WTC11 (cell line): ENCODE results near the gene TRMT44. TPM values are rescaled to one million over a fixed set of nuclear protein-coding genes. Genes with fewer than 3 reads are reported as not detected.

Source experiments
- ATAC-seq: fragments of 200-7000 bp; cut with Tn5 transposase; 2 replicates; pipeline ENCODE4 v1.10.0; 2021; ENCODE audit warnings: mild to moderate bottlenecking, moderate library complexity
- CTCF ChIA-PET: fragments of 300-600 bp; sonication (Branson Sonifier 250); formaldehyde crosslinking; loops from one replicate; lab custom pipeline; 2021; ENCODE audit warnings: antibody characterized with exemption; lab: Charles Lee
- POLR2A ChIA-PET: fragments of 350-600 bp; sonication (Branson Sonifier 250); formaldehyde crosslinking; loops from one replicate; lab custom pipeline; 2021; ENCODE audit warnings: antibody characterized with exemption; lab: Charles Lee
- DNase-seq: peaks from one replicate; pipeline ENCODE4 v3.0.0; 2021; ENCODE audit warnings: low spot score
- H3K27ac Mint-ChIP-seq: 2 replicates; pipeline ENCODE4 v1.8.0; 2021; ENCODE audit warnings: mixed read lengths
- H3K27me3 Mint-ChIP-seq: 2 replicates; pipeline ENCODE4 v1.8.0; 2021; ENCODE audit warnings: low read depth, mild to moderate bottlenecking, moderate library complexity, mixed read lengths
- H3K36me3 Mint-ChIP-seq: 2 replicates; pipeline ENCODE4 v1.8.0; 2021; ENCODE audit warnings: mixed read lengths
- H3K4me1 Mint-ChIP-seq: 2 replicates; pipeline ENCODE4 v1.8.0; 2022; ENCODE audit warnings: mixed read lengths
- H3K4me3 Mint-ChIP-seq: 2 replicates; pipeline ENCODE4 v1.8.0; 2021; ENCODE audit warnings: mild to moderate bottlenecking, moderate library complexity, mixed read lengths
- H3K9me3 Mint-ChIP-seq: 2 replicates; pipeline ENCODE4 v1.8.0; 2021; ENCODE audit warnings: mixed read lengths
- AR ChIP-seq: fragments of 250-450 bp; sonication (Bioruptor Pico); IDR thresholded peaks from 2 replicates; pipeline ENCODE4 v1.9.0; 2021; ENCODE audit warnings: mild to moderate bottlenecking
- ARID4B ChIP-seq: sonication (generic); formaldehyde crosslinking; IDR thresholded peaks from 2 replicates; pipeline ENCODE4 v1.8.0; 2023; ENCODE audit warnings: missing genetic modification reagents, mild to moderate bottlenecking, borderline replicate concordance
- ATF2 ChIP-seq: sonication (generic); formaldehyde crosslinking; IDR thresholded peaks from 2 replicates; pipeline ENCODE4 v1.8.1; 2022; ENCODE audit warnings: low read depth, missing genetic modification reagents, borderline replicate concordance
- CBFB ChIP-seq: sonication (generic); formaldehyde crosslinking; IDR thresholded peaks from 2 replicates; pipeline ENCODE4 v1.8.1; 2022; ENCODE audit warnings: mild to moderate bottlenecking, low read depth, missing genetic modification reagents
- E2F5 ChIP-seq: sonication (generic); formaldehyde crosslinking; IDR thresholded peaks from 2 replicates; pipeline ENCODE4 v1.8.1; 2022; ENCODE audit warnings: mild to moderate bottlenecking, moderate library complexity, missing genetic modification reagents
- ELF4 ChIP-seq: sonication (generic); formaldehyde crosslinking; IDR thresholded peaks from 2 replicates; pipeline ENCODE4 v1.8.1; 2022; ENCODE audit warnings: low read depth, mild to moderate bottlenecking, moderate library complexity, missing genetic modification reagents
- ETV6 ChIP-seq: sonication (generic); formaldehyde crosslinking; IDR thresholded peaks from 2 replicates; pipeline ENCODE4 v1.8.1; 2022; ENCODE audit warnings: mild to moderate bottlenecking, missing genetic modification reagents
- FOXJ3 ChIP-seq: sonication (generic); formaldehyde crosslinking; IDR thresholded peaks from 2 replicates; pipeline ENCODE4 v1.9.0; 2021; ENCODE audit warnings: missing genetic modification reagents, mild to moderate bottlenecking, borderline replicate concordance
- GRHL2 ChIP-seq: fragments of 250-450 bp; sonication (Bioruptor Pico); IDR thresholded peaks from 2 replicates; pipeline ENCODE4 v1.8.0; 2022; ENCODE audit warnings: mild to moderate bottlenecking, moderate library complexity; ENCODE audit not compliant: insufficient replicate concordance, severe bottlenecking
- PRRX2 ChIP-seq: fragments of 250-450 bp; sonication (Bioruptor Pico); IDR thresholded peaks from 2 replicates; pipeline ENCODE4 v1.8.0; 2021; ENCODE audit warnings: mild to moderate bottlenecking
- RELA ChIP-seq: sonication (generic); formaldehyde crosslinking; IDR thresholded peaks from 2 replicates; pipeline ENCODE4 v1.8.1; 2022; ENCODE audit warnings: missing genetic modification reagents, mild to moderate bottlenecking, borderline replicate concordance
- SMAD3 ChIP-seq: sonication (generic); formaldehyde crosslinking; IDR thresholded peaks from 2 replicates; pipeline ENCODE4 v1.8.0; 2022; ENCODE audit warnings: missing genetic modification reagents, mild to moderate bottlenecking, borderline replicate concordance
- SP1 ChIP-seq: sonication (generic); formaldehyde crosslinking; conservative IDR thresholded peaks from 2 replicates; pipeline ENCODE4 v1.8.1; 2022; ENCODE audit warnings: missing genetic modification reagents
- ZNF121 ChIP-seq: sonication (generic); formaldehyde crosslinking; IDR thresholded peaks from 2 replicates; pipeline ENCODE4 v1.8.0; 2023; ENCODE audit warnings: missing genetic modification reagents
- ZNF138 ChIP-seq: sonication (generic); formaldehyde crosslinking; conservative IDR thresholded peaks from 2 replicates; pipeline ENCODE4 v1.8.1; 2022; ENCODE audit warnings: mild to moderate bottlenecking, moderate library complexity, missing genetic modification reagents
- ZNF671 ChIP-seq: fragments of 250-450 bp; sonication (Bioruptor Pico); IDR thresholded peaks from 2 replicates; pipeline ENCODE4 v1.8.0; 2021; ENCODE audit warnings: mild to moderate bottlenecking
- total RNA-seq: library from RNA; stranded (reverse); gene quantifications from 3 replicates; pipeline ENCODE4 v1.2.3, GENCODE V29; 2021
- TF ChIP-seq, protein P1 (sequence below): sonication (generic); formaldehyde crosslinking; IDR thresholded peaks from 2 replicates; pipeline ENCODE4 v1.8.1; 2022; ENCODE audit warnings: low read depth, mild to moderate bottlenecking, moderate library complexity, missing genetic modification reagents, borderline replicate concordance
- TF ChIP-seq, protein P2 (sequence below): sonication (generic); formaldehyde crosslinking; IDR thresholded peaks from 2 replicates; pipeline ENCODE4 v1.8.1; 2023; ENCODE audit warnings: mild to moderate bottlenecking, missing genetic modification reagents, moderate library complexity

The TRMT44 gene
- total RNA-seq, 1 experiment from 2014 or later = 28.4 TPM

DNA sequence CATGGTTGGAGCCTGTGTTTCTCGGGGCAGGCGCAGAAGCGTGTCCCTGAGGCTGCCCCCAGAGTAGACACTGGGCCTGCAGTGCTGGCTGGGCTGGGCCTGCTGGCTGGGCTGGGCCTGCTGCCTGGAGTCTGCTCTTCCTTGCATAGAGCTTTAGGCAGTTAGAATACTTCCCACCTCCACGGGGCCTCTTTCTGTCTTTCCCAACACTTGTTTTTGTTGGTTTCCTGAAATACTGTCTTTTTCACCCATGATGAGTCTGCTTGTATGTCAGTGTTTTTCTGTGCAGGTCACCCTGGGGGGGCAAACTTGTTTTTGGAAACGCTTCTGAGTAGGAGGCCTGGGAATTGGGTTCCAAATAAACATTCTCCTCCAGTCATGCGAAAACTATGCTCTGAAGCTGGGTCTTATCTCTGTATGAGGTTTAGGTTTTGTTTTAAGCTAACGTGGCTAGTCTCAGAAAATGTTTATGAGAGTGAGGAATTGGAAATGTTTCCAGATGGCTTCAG lies 32.2 kb downstream of the TRMT44 start:
- no peaks in the 10 kb centered on the region for H3K9me3 Mint-ChIP-seq
- ATAC-seq (no peak), DNase-seq (no peak)
- CTCF ChIA-PET = interaction anchor here (1.1 to 3.4 kb wide), 4 partner anchors 32 to 135 kb away, joined by 3 to 17 read pairs (median 11); partner anchors contain the start of gene CPZ
- H3K27ac Mint-ChIP-seq = 0 out of 2 replicates have a peak overlapping the region, but pooled peaks have one; percentile 27
- H3K27me3 Mint-ChIP-seq = no peaks in the 10 kb centered on the region
- no peak for TF ChIP-seq ZNF138 (CRISPR knock-in tag)
- no peak for TF ChIP-seq SP1 (CRISPR knock-in tag)
- no peak for TF ChIP-seq SMAD3 (CRISPR knock-in tag)
- TF ChIP-seq FOXJ3 = no peak
- no peak for TF ChIP-seq AR (CRISPR knock-in tag)
- no peak for TF ChIP-seq ETV6
- TF ChIP-seq, protein P1, sequence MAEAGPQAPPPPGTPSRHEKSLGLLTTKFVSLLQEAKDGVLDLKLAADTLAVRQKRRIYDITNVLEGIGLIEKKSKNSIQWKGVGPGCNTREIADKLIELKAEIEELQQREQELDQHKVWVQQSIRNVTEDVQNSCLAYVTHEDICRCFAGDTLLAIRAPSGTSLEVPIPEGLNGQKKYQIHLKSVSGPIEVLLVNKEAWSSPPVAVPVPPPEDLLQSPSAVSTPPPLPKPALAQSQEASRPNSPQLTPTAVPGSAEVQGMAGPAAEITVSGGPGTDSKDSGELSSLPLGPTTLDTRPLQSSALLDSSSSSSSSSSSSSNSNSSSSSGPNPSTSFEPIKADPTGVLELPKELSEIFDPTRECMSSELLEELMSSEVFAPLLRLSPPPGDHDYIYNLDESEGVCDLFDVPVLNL (CRISPR knock-in tag) = no peak
- no peak for TF ChIP-seq ELF4 (CRISPR knock-in tag)
- TF ChIP-seq RELA (CRISPR knock-in tag) = no peak
- TF ChIP-seq ZNF121 (CRISPR knock-in tag) = no peak
- no peak for TF ChIP-seq PRRX2 (CRISPR knock-in tag)
- no peak for TF ChIP-seq ATF2 (CRISPR knock-in tag)
- TF ChIP-seq GRHL2 (CRISPR knock-in tag) = no peak
- no peak for TF ChIP-seq ARID4B (CRISPR knock-in tag)
- no peak for TF ChIP-seq ZNF671 (CRISPR knock-in tag)
- TF ChIP-seq, protein P2, sequence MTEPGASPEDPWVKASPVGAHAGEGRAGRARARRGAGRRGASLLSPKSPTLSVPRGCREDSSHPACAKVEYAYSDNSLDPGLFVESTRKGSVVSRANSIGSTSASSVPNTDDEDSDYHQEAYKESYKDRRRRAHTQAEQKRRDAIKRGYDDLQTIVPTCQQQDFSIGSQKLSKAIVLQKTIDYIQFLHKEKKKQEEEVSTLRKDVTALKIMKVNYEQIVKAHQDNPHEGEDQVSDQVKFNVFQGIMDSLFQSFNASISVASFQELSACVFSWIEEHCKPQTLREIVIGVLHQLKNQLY (CRISPR knock-in tag) = no peak
- no peak for TF ChIP-seq CBFB (CRISPR knock-in tag)
- TF ChIP-seq E2F5 = no peak
- no peak overlapping the region for H3K4me3 Mint-ChIP-seq
- H3K36me3 Mint-ChIP-seq = peaks cover 32% of the 10 kb centered on the region
- POLR2A ChIA-PET = no interaction called here
- H3K4me1 Mint-ChIP-seq = 0 out of 2 replicates have a peak, but pooled peaks cover 2% of the 10 kb centered on the region
